HT-29 (cell line): ENCODE data around the gene ZNF555. TPM values are rescaled to one million over a fixed set of nuclear protein-coding genes. Genes with fewer than 3 reads are reported as not detected.
"Not testable (repeated sequence)": the region's sequence is repeated elsewhere in the genome, so short reads cannot be mapped to it uniquely, and the experiment has no call there.

Experiments
- DNase-seq: peaks from one replicate; pipeline ENCODE4 v3.0.0-alpha.2; 2015; ENCODE audit warnings: low spot score
- total RNA-seq: library from RNA; depleted of rRNA; stranded (reverse); fragments of >200 nt; shearing (Covaris generic); gene quantifications from 2 replicates; pipeline ENCODE4 v1.2.3, GENCODE V29; 2014

The ZNF555 gene
- total RNA-seq, 1 experiment from 2014 or later = 1.3 TPM

DNA sequence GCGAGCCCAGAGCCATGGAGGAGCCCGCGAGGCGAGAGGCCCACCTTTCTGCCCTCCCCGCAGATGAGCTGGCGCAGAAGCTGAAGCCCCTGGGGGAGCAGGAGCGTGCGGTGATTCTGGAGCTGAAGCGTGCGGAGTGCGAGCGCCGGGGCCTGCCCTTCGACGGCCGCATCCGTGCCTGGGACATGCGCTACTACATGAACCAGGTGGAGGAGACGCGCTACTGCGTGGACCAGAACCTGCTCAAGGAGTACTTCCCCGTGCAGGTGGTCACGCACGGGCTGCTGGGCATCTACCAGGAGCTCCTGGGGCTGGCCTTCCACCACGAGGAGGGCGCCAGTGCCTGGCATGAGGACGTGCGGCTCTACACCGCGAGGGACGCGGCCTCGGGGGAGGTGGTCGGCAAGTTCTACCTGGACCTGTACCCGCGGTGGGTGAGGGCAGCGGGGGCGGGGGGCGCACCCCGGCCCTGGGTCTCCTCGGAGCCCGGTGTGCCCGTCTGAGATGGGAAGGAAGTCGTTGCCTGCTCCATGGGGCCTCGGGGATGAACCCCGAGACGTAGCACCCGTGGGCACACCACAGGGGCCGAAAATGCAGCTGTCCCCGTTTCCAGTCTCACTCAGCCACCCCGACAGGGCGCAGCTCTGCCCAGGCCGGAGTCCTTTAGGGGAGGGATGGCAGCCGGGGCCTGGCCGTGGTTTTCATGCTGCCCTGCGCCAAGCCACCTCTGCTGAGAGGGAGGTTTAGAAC lies 33.7 kb upstream of the ZNF555 start:
- no peak for DNase-seq

DNA sequence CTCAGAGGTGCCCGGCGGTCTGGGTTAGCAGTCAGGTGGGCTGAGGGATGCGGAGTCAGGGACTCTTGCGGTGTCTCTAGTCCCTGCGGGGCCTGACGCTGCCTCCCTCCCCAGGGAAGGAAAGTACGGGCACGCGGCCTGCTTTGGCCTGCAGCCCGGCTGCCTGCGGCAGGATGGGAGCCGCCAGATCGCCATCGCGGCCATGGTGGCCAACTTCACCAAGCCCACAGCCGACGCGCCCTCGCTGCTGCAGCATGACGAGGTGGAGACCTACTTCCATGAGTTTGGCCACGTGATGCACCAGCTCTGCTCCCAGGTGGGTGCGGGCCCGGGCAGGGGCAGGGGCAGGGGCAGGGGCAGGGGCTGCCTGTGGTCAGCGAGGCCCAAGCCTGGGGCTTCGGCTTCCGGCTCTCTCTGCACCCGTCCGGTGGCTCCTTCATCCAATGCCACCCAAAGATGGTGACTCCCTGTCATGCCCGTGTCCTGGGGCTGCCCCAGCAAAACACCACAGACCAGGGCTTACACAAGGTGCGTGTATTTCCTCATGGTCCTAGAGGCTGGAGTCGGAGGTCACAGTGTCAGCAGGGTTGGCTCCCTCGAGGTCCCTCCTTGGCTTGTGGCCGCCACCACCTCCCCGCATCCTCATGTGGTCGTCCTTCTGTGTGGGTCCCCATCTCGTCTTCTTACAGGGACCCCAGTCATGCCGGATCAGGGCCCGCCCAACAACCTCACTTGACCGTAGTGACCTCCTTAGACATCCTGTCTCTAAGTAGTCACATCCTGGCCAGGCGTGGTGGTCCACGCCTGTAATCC lies 32.9 kb upstream of the ZNF555 start:
- DNase-seq = no peak

DNA sequence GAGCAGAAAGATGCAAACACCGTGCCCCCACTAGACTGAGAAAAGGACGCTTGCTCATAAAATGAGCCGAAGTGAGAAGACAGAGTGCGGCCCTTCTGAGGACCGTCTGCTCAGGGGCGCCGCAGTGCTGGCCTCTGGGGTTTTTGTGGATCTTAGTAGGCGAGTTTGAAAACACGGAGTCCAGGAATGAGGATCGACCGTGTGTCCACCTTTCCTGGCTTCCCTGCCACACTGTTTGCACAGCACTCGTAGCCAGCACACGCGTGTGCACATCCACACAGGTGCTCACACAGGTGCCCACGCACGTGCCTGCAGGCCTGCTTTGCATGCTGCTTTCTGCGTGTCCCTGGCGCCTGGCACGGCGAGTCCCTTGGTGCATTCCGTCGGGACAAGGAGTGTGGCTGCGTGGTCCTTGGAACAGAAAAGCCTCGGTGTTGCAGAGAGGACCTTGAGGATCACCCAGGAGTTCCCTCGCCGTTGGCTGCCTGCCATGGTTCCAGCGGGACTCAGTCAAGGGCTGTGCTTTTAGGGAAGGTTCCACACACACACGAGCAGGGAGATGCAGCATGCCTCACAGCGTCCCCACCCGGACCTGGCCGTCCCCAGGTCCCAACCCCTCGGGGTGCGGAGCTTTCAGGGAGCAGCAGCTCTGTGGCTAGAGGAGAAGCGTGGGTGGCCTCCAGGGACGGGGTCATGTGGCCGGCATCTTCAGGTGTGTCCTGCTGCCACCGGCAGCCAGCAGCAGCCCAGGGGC lies 31.7 kb upstream of the ZNF555 start:
- no peak for DNase-seq

DNA sequence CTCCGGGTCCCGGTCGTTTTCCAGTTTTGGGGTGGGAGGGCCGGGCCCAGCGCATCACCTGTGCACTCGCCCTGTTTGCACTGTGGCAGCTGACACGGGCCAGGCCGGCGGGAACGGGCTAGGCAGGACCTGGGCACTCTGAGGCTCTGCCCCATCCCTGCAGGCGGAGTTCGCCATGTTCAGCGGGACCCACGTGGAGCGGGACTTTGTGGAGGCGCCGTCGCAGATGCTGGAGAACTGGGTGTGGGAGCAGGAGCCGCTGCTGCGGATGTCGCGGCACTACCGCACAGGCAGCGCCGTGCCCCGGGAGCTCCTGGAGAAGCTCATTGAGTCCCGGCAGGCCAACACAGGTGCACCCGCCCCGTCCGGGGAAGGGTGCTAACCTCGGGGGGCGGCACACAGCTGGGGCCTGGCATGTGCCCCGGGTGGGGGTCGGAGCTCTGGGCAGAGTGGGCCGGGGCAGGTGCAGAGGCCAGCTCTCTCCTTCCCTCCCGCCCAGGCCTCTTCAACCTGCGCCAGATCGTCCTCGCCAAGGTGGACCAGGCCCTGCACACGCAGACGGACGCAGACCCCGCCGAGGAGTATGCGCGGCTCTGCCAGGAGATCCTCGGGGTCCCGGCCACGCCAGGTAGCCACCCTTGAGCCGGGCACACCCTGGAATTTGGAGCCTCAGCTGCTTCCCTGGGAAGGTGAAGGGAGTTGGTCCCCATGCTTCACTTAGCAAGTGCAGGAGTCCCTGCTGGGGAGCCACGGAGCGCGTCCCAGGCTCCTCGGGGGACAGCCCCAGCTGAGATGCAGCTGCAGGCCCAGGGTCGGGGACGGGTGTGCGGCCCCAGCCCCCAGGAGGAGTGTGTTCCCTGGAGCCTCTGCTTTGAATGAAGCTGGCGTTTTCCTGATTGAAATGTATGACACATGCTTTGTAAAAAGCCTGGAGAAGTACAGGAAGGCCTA lies 30.9 kb upstream of the ZNF555 start:
- no peak for DNase-seq

DNA sequence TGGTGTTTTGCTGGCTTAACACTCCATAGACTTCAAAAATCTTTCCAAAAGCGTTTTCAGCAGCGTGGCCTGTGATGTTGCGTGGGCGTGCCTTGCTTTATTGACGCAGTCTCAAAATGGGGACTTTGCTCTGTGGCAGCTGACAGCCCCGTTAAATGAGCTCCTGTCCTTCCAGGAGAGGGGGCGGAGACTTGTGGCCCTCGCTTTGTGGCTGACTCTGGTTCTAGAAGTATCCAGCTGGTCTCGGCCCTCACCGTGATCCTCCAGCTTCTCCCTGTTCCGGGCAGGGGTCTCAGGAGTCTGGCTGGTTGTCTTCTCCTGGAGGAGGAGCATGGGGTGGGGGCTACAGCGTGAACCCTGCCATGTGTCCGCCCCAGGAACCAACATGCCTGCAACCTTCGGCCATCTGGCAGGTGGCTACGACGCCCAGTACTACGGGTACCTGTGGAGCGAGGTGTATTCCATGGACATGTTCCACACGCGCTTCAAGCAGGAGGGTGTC lies 30.0 kb upstream of the ZNF555 start:
- DNase-seq = no peak

DNA sequence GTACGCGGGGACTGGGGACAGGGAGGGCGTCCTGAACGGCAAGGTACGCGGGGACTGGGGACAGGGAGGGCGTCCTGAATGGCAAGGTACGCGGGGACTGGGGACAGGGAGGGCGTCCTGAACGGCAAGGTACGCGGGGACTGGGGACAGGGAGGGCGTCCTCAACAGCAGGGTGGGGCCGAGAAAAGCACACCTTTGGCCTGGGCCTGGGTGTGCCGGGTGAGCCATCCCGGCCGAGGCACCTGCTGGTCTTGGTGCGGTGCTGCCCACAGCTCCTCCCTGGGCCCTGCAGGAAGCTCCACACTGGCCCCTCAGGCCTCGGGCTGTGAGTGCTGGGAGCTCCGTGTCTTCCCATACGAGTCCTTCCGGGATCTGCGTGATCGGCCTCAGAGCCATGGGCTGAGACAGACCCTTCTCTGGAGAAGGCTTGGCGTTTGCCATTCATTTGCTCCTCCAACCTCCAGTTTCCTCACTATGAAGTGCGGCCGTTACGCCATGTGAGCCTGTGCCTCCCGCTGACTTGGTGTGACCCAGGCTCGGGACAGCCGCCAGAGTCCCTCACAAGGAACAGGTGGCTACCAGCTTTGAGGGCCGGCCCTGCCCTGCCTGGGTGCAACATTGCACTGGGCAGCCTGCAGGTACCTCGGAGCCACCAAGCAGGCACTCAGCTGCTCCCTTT lies 29.4 kb upstream of the ZNF555 start:
- no peak for DNase-seq

GRCh38 chr19:2812414-2813234 lies 28.7 kb upstream of the ZNF555 start:
- DNase-seq = no peak

DNA sequence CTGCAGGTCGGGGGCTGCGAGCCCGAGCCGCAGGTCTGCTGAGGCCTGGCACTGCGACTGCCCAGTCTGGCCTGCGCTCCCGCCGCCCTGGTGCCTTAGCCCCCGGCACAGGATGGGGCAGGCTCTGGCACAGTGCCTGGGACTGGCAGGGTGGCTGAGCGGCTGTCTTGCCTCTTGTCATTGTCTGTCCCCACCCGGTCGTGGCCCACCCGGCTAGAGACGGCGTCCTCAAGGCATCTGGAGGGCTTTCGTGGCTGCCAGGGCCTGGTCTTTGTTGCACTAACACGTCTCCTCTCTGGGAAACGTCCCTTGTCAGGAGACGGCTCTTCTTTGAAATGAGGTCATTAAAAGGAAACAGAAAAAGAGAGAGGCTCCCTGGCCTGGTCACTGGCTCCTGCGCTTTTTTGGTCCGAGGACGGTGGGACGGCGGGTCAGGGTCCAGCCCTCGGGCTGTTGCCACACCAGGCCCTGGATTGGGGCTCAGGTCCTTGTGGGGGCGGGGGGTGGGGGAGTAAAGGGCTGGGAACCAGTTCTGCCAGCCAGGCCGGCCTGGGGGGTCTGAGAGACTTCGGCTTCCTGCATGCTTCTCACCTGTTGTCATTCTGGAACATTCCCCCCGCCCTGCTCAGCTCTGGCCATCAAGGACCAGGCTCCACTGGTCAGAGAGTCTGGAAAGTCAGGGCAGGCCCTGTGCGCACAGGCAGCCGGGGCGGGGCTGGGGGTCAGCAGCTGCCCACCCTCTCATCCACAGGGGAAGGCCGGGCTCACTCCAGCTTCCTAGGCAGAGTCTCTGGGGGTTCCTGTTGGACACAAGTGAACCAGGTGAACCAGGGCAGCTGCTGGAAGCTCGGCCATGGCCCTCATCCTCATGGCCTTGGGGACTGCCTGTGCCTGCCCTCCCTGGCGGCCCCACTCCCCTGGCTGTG lies 27.8 kb upstream of the ZNF555 start:
- no peak for DNase-seq

DNA sequence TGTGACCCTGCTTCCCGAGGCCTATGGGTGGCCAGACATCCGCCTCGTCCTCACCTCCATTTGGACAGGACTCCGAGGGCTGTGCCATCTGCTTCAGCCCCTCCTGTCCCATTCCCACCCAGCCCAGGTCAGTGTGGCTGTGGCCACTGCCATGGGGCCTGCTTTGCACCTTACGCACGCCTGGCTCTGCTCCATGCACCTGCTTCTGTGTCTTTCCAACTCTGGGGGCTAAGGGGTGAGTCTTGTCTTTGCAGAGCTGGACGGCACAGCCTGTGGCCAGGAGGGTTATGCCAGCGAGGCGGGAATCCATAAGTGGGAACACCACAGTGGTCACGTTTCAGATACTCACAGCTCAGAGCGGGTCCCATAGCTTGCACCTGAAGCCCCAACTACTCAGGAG lies 26.8 kb upstream of the ZNF555 start:
- DNase-seq = no peak

- DNase-seq = no peak
Observed at GRCh38 chr19:2815191-2815614, 26.1 kb upstream of the ZNF555 start.

- no peak for DNase-seq
Observed at GRCh38 chr19:2815923-2816322, 25.4 kb upstream of the ZNF555 start.

GRCh38 chr19:2816641-2817040 lies 24.6 kb upstream of the ZNF555 start:
- no peak for DNase-seq

DNA sequence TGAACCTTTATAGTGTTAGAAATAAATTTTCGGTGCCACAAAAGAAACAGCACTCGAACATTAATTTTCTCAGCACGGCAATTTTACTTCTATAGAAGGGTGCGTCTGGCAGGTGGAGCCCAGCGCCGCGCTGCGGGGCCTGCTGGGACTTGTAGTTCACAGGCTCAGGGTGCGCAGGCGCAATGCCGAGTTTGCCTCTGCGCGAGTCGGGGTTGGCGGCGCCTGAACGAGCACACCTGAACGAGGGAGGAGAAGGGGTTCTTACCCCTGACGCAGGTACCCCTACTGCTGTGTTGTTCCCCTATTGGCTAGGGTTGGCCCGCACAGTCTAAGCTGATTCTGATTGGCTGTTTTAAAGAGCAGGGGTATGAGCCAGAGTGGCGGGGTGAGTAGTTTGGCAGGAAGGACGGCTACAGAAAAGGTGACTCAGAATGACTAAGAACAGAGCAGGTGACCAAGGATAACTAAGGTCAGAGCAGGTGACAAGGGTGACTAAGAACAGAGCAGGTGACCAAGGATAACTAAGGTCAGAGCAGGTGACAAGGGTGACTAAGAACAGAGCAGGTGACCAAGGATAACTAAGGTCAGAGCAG lies 23.9 kb upstream of the ZNF555 start:
- not testable (repeated sequence) for DNase-seq

- DNase-seq = peak; percentile 93
Observed at GRCh38 chr19:2819540-2820111, 21.6 kb upstream of the ZNF555 start, which contains the start of gene ZNF554. TSS of gene ZNF554 (plus strand) at chr19:2819868. CDS start at chr19:2820072, 204 bp downstream.

DNA sequence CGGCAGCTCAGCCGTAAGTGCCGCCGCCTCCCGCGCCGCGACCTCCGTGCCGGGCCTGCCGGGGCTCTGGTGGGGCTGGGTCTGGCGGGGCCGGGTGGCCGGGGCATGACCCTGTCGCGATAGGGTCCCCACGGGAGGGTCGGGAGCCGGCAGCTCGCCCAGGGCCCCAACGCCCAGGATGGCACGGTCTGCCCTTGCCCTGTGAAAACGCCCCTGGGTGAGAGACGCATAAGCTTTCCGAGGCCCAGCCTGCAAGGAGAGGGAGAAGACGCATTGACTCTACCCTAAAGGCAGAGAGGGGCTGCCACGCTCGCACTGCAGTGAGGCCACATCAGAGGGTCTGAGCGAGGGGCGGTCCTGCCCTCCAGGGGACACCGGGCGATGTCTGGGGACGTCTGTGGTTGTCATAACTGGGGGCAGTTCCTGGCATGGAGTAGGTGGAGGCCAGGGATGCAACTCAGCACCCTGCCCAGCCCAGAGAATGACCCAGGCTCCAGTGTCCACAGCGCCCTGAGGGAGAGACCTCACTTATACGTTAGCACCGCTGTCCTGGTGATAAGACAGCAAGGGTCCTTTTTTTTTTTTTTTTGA lies 21.1 kb upstream of the ZNF555 start:
- no peak for DNase-seq

- DNase-seq = no peak
Observed at GRCh38 chr19:2822846-2823245, 18.4 kb upstream of the ZNF555 start.

GRCh38 chr19:2823646-2824045 lies 17.6 kb upstream of the ZNF555 start:
- DNase-seq = no peak
